ENCODE data around the gene ARHGAP26.
"Not testable (repeated sequence)": the region's sequence is repeated elsewhere in the genome, so short reads cannot be mapped to it uniquely, and the experiment has no call there.

The ARHGAP26 gene

DNA sequence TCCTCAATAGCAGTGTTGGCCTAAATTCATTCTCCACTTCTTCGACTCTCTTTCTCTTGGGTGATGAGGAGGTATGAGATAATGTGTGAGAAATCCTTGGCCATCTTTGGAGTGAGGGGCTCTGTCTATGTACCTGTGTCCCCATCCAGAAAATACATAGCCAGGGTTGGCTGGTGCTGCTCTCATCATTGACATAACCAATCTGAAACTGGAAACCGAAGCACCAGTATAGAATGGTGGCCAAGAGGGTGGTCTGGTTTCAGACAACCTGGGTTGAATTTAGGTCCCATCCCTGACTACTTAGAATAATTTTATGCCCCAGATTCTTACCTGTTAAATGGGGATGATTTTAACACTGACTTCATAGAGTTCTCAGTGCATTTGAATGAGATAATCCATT is 208.1 kb downstream of the ARHGAP26 start:
- in situ Hi-C loops (cut with HindIII; ENCODE audit: low pct_unique_long_range_greater_than_20kb, low sequenced_read_pairs): no loop called here
- TF ChIP-seq JUND (IDR thresholded peaks at IDR 0.05; ENCODE audit: low read depth): no peak
- no peak for DNase-seq (ENCODE audit: low read depth in 1 of 2, low spot score in 1 of 2)

GRCh38 chr5:142978726-142979125 is 208.5 kb downstream of the ARHGAP26 start:
- TF ChIP-seq JUND (IDR thresholded peaks at IDR 0.05; ENCODE audit: low read depth): no peak
- in situ Hi-C loops (cut with HindIII; ENCODE audit: low pct_unique_long_range_greater_than_20kb, low sequenced_read_pairs): no loop called here
- DNase-seq (ENCODE audit: low read depth in 1 of 2, low spot score in 1 of 2): no peak

- peak in 1 of 2 experiments; percentile 24 for DNase-seq (ENCODE audit: low read depth in 1 of 2, low spot score in 1 of 2)
- in situ Hi-C loops (cut with HindIII; ENCODE audit: low pct_unique_long_range_greater_than_20kb, low sequenced_read_pairs): no loop called here
- no peak for TF ChIP-seq JUND (IDR thresholded peaks at IDR 0.05; ENCODE audit: low read depth)
Observed at GRCh38 chr5:142979636-142980035, 209.5 kb downstream of the ARHGAP26 start.

DNA sequence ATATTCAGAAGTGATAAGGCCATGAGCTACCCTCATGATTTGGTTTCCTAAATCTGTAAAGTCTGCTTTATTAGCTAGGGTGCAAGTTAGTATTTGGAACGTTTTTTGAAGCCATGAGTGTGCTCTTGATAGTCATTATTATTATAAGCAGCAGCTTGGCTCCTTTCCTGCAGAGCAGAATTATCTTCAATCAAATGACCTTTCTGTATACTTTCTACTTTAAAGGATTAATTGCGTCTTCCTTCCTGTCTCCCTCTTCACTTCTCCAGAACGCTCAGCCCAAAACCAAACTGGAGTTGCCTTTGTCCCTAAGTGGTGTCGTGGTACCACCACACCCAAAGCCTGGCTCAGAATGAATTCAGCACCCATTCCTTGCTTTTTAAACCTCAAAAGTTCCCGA is 211.3 kb downstream of the ARHGAP26 start:
- DNase-seq (ENCODE audit: low read depth in 1 of 2, low spot score in 1 of 2): no peak
- in situ Hi-C loops (cut with HindIII; ENCODE audit: low pct_unique_long_range_greater_than_20kb, low sequenced_read_pairs): no loop called here
- TF ChIP-seq JUND (IDR thresholded peaks at IDR 0.05; ENCODE audit: low read depth): no peak

DNA sequence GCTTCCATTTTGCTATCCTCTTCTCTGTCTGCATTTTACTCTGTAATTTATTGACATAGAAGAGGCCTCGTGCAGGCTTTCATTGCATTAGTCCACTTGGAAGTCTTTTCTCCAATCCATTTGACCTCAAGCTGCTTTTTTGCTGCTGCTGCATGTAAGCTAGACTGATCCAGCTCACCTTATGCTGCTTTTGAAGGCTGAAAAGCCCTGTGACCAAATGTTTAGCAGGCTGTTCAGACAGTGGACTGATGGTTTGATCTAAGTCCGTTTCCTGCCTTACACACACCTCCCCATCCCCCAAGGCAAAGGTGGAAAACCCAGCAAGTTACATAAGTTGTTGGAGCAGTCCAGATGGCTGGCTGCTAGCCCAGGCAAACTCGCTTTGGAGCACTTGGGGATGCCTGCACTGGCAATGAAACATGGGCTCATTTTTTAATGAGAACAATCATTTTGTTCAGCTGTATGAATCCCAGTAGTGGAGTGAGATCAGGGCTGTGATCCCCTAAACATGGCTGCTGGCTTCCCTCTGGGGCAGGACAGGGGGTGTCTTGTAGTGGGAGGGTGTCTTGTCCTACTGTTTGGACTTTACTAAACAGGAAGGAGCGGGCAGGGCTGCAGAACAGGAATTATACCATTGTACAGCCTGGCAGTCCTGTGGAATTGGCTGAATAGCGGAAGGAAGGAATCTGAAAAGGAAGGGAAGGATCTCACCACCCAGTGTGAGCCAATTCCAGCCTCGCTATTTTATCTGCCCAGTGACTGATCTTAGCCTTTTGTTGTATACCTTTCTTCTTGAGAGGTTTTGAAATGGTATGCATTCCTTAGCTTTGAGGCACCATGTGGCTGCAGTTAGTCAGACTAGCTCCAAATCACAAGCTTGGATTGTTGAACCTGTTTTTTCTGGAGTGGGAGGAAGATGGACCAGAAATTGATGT is 212.0 kb downstream of the ARHGAP26 start:
- peak; percentile 33 to 89 for DNase-seq (ENCODE audit: low read depth in 1 of 2, low spot score in 1 of 2)
- in situ Hi-C loops (cut with HindIII; ENCODE audit: low pct_unique_long_range_greater_than_20kb, low sequenced_read_pairs): no loop called here
- TF ChIP-seq JUND (IDR thresholded peaks at IDR 0.05; ENCODE audit: low read depth): no peak

DNA sequence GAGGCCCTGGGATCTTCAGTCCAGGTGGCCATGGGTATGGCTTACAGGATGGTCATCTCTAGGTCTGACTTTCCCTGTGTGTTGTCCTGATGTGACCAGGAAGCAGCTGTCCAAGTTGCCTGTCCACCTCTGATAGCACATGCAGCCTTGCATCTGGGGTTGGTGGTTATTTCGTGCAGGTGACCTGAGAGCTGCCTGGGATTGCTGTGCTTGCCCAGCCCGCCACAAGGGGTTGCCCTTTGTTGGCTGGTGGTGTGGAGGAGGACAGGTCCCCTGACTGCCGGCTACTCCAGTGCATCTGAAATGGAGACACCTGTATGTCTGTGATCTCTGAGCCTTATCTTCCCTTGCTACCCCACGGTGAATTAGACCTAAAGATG is 212.6 kb downstream of the ARHGAP26 start:
- in situ Hi-C loops (cut with HindIII; ENCODE audit: low pct_unique_long_range_greater_than_20kb, low sequenced_read_pairs): no loop called here
- DNase-seq (ENCODE audit: low read depth in 1 of 2, low spot score in 1 of 2): no peak
- TF ChIP-seq JUND (IDR thresholded peaks at IDR 0.05; ENCODE audit: low read depth): no peak

DNA sequence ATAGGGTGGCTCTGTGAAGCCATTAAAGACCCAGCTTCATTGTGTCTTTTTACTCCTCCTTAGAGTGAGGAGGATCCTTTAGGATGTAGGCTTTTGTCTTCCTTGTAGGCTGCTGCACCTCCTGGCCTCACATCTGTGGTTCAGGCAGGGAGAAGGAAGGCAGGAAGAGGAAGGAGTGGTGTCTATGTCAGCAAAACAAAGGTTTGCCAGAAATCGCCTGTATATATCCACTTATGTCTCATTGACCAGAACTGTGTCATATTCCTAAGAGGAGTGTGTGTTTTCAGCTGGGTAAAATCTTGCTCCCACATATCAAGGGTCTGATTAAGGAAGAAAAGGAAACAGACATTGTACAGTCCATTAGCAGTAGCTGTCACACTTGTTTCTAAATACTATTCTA is 213.8 kb downstream of the ARHGAP26 start:
- no peak for DNase-seq (ENCODE audit: low read depth in 1 of 2, low spot score in 1 of 2)
- no peak for TF ChIP-seq JUND (IDR thresholded peaks at IDR 0.05; ENCODE audit: low read depth)
- in situ Hi-C loops (cut with HindIII; ENCODE audit: low pct_unique_long_range_greater_than_20kb, low sequenced_read_pairs): no loop called here

GRCh38 chr5:142984525-142984924 is 214.3 kb downstream of the ARHGAP26 start:
- no peak for DNase-seq (ENCODE audit: low read depth in 1 of 2, low spot score in 1 of 2)
- in situ Hi-C loops (cut with HindIII; ENCODE audit: low pct_unique_long_range_greater_than_20kb, low sequenced_read_pairs): no loop called here
- TF ChIP-seq JUND (IDR thresholded peaks at IDR 0.05; ENCODE audit: low read depth): no peak

DNA sequence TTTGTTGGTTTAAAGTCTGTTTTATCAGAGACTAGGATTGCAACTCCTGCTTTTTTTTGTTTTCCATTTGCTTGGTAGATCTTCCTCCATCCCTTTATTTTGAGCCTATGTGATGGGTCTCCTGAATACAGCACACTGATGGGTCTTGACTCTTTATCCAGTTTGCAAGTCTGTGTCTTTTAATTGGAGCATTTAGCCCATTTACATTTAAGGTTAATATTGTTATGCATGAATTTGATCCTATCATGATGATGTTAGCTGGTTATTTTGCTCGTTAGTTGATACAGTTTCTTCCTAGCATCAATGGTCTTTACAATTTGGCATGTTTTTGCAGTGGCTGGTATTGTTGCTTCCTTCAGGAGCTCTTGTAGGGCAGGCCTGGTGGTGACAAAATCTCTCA is 219.1 kb downstream of the ARHGAP26 start:
- in situ Hi-C loops (cut with HindIII; ENCODE audit: low pct_unique_long_range_greater_than_20kb, low sequenced_read_pairs); DNase-seq (ENCODE audit: low read depth in 1 of 2, low spot score in 1 of 2): not testable (repeated sequence)

DNA sequence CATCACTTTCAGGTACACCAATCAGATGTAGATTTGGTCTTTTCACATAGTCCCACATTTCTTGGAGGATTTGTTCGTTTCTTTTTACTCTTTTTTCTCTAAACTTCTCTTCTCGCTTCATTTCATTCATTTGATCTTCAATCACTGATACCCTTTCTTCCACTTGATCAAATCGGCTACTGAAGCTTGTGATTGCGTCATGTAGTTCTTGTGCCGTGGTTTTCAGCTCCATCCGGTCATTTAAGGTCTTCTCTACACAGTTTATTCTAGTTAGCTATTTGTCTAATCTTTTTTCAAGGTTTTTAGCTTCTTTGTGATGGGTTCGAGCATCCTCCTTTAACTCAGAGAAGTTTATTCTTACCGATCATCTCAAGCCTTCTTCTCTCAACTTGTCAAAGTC is 219.9 kb downstream of the ARHGAP26 start:
- in situ Hi-C loops (cut with HindIII; ENCODE audit: low pct_unique_long_range_greater_than_20kb, low sequenced_read_pairs); DNase-seq (ENCODE audit: low read depth in 1 of 2, low spot score in 1 of 2): not testable (repeated sequence)

- no peak for TF ChIP-seq JUND (IDR thresholded peaks at IDR 0.05; ENCODE audit: low read depth)
- in situ Hi-C loops (cut with HindIII; ENCODE audit: low pct_unique_long_range_greater_than_20kb, low sequenced_read_pairs): no loop called here
- no peak for DNase-seq (ENCODE audit: low read depth in 1 of 2, low spot score in 1 of 2)
Observed at GRCh38 chr5:142994218-142994617, 224.0 kb downstream of the ARHGAP26 start.

DNA sequence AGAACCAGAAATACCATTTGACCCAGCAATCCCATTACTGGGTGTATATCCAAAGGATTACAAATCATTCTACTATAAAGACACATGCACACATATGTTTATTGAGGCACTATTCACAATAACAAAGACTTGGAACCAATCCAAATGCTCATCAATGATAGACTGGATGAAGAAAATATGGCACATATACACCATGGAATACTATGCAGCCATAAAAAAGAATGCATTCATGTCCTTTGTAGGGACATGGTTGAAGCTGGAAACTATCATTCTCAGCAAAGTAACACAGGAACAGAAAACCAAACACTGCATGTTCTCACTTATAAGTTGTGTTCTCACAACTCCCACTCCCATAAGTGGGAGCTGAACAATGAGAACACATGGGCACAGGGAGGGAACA is 225.4 kb downstream of the ARHGAP26 start:
- in situ Hi-C loops (cut with HindIII; ENCODE audit: low pct_unique_long_range_greater_than_20kb, low sequenced_read_pairs); DNase-seq (ENCODE audit: low read depth in 1 of 2, low spot score in 1 of 2): not testable (repeated sequence)

- TF ChIP-seq JUND (IDR thresholded peaks at IDR 0.05; ENCODE audit: low read depth): no peak
- no peak for DNase-seq (ENCODE audit: low read depth in 1 of 2, low spot score in 1 of 2)
- in situ Hi-C loops (cut with HindIII; ENCODE audit: low pct_unique_long_range_greater_than_20kb, low sequenced_read_pairs): no loop called here
Observed at GRCh38 chr5:142997591-142997990, 227.4 kb downstream of the ARHGAP26 start.

Measured in T47D (cell line).